T-helper 22 cell (primary cell): ENCODE results near the gene MSL2.
"Not testable (repeated sequence)": the region's sequence is repeated elsewhere in the genome, so short reads cannot be mapped to it uniquely, and the experiment has no call there.

Experiments used
- DNase-seq: peaks from one replicate; pipeline ENCODE4 v3.0.0-alpha.2; 2020; ENCODE audit warnings: low read depth

The MSL2 gene

GRCh38 chr3:136141891-136142290 is 54.2 kb downstream of the MSL2 start:
- DNase-seq: no peak

- DNase-seq: no peak
Measured at GRCh38 chr3:136141291-136141785, 54.8 kb downstream of the MSL2 start.

DNA sequence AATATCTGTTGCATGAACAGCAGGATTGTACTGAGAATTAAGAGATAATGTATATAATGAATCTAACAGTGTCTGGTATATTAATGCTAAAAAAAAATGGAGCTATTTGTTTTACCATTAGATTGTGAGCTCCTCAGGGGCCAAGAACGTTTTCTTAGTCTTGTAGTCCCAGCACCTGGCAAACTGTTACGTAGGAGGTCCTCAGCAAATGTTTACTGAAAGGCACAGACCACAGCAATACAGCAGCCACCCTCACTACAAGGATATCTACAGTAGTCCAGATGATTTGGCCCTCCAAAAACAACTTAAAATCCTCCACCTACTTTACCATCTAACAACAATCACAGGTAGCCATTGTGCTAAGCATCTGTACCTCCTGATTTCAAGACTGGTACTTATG is 59.7 kb downstream of the MSL2 start:
- DNase-seq: no peak

DNA sequence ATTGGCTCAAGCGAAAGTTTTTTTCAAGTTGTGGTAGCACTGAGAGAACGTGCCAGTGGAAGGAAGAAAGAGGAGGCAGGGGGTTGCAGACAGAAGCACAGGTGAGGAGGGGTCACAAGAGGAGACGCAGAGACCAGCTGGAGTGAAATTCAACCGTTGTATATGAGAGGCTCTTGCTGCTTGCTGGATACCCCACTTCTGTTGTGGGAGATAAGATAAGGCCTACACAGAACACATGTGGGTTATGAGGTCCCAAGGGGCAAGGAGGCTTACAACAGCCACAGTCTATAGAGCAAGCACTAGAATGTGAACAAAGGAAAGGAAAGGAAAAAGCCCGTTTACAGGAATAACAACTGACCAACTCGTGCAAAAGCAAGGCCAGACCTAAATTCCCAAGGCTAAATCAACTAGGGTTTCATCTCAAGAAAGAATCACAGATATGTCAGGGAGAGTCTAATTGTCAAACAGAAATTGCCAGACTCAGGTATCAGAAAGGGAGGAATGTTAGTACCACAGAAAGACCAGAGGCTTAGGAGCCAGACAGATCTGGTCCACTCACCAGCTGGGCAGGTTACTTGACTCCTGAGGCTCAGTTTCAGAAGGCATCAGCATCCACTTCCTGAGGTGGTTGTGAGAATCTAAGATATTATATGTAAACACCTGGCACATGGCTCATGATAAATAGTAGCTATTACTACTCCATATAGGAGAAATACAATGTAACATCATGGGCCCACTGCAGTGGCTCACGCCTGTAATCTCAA is 60.9 kb downstream of the MSL2 start:
- no peak for DNase-seq

DNA sequence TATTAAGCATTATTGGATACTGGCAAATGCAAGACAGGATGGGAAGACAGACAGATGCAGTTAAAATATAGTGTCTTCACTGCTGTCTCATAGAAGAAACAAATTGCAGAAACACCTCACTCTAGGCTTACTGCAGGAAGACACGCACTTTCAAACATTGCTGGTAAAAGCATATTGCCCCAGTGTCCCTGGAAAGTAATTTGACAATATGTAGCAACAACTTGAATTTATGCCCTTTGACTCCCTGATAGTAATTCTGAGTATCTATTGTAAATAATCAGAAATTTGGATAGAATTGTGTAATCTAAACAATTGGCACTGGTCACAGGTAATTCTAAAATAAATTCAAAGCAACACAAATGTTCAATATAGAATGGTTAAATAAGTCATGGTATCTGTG is 62.0 kb downstream of the MSL2 start:
- no peak for DNase-seq

GRCh38 chr3:136131647-136132046 is 64.5 kb downstream of the MSL2 start:
- not testable (repeated sequence) for DNase-seq

DNA sequence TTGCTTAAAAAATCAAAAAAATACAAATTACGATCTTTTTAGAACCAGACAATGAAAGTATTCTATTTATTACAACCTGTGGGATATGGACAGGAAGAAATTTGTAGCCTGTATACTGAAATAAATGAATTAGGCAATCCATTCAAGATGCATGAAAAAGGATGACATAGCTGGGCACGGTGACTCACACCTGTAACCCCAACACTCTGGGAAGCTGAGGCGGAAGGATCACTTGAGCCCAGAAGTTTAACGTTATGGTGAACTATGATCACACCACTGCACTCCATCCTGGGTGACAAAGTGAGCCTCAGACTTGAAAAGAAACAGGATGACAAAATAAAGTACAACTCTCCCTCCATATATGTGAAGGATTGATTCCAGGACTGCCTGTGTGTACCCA is 74.1 kb downstream of the MSL2 start:
- DNase-seq: no peak

DNA sequence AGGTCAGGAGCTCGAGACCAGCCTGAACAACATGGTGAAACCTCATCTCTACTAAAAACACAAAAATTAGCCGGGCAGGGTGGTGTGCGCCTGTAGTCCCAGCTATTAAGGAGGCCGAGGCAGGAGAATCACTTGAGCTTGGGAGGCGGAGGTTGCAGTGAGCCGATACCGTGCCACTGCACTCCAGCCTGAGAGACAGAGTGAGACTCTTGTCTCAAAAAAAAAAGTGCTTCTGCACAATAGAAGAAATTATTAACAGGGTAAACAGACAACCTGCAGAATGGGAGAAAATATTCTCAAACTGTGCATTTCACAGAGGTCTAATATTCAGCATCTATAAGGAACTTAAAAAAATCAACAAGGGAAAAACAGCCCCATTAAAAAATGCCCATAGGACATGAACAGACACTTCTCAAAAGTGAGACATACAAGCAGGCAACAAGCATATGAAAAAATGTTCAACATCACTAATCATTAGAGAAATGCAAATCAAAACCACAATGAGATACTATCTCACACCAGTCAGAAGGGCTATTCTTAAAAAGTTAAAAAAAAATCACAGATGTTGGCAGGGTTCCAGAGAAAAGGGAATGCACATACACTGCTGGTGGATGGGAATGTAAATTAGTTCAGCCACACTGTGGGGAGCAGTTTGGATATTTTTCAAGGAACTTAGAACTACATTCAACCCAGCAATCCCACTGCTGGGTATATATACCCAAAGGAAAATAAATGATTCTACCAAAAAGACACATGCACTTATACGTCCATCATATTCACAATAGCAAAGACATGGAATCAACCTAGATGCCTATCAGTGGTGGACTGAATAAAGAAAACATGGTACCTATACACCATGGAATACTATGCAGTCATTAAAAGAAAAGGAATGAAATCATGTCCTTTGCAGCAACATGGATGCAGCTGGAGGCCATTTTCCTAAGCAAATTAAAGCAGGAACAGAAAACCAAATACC is 75.5 kb downstream of the MSL2 start:
- DNase-seq: no peak

DNA sequence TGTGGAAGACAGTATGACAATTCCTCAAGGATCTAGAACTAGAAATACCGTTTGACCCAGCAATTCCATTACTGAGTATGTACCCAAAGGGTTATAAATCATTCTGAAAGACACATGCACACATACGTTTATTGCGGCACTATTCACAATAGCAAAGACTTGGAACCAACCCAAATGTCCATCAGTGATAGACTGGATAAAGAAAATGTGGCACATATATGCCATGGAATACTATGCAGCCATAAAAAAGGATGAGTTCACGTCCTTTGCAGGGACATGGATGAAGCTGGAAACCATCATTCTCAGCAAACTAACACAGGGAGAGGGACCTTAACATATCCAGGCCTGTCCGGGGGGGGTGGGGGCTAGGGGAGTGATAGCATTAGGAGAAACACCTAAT is 76.4 kb downstream of the MSL2 start:
- DNase-seq: not testable (repeated sequence)

- DNase-seq: not testable (repeated sequence)
Measured at GRCh38 chr3:136119332-136119731, 76.8 kb downstream of the MSL2 start.

- no peak for DNase-seq
Measured at GRCh38 chr3:136114421-136114820, 81.7 kb downstream of the MSL2 start.

- no peak for DNase-seq
Measured at GRCh38 chr3:136110481-136110880, 85.7 kb downstream of the MSL2 start.

- DNase-seq: no peak
Measured at GRCh38 chr3:136109499-136109898, 86.6 kb downstream of the MSL2 start.

GRCh38 chr3:136106101-136106500 is 90.0 kb downstream of the MSL2 start:
- DNase-seq: no peak

GRCh38 chr3:136105044-136105443 is 91.1 kb downstream of the MSL2 start:
- no peak for DNase-seq
